ELF-1 (cell line): Measurements from ENCODE around the gene TCAP.
A peak's percentile ranks its signal among the peaks of the same experiment; 100 is the strongest.

Experiments
- DNase-seq: peaks from one replicate; pipeline ENCODE4 v3.0.0-alpha.2; 2016; ENCODE audit warnings: low read depth, low spot score

TCAP gene

DNA sequence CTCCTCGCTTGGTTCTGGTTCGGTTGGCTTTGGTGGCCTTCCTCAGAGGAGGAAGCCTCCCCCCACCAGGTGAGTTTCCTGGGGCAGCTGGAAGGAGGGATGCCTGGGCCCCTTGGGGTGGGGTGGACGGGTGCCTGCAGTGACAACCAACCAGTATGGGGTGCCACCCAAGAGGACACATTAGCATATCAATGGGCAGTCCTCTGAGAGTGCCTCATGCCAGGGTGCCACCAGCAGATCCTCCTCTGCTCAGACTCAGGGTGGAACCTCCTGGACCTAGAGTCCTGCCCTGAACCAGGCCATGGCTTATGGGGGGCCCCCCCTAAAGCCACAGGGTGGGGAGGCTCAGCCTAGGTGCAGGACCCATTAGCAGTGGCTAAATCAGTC lies 35.7 kb upstream of the TCAP start:
- DNase-seq: no peak

DNA sequence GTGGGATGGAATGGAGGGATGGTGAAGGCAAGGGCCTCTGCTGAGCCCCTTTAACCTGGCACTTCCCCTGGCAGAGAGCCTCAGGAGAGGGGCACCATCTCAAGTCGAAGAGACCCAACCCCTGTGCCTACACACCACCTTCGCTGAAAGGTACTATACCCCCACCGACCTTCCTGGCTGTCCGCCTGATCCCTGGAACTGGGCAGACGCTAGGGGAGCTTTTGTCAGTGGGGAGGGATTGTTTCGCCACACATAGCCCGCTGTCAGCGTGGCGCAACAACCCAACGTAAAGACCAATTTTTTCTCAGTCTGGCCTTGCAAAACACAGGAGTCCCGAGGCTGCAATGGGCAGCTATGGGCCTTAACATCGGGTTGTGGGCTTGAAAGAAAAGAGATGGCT lies 35.3 kb upstream of the TCAP start:
- DNase-seq: no peak

DNA sequence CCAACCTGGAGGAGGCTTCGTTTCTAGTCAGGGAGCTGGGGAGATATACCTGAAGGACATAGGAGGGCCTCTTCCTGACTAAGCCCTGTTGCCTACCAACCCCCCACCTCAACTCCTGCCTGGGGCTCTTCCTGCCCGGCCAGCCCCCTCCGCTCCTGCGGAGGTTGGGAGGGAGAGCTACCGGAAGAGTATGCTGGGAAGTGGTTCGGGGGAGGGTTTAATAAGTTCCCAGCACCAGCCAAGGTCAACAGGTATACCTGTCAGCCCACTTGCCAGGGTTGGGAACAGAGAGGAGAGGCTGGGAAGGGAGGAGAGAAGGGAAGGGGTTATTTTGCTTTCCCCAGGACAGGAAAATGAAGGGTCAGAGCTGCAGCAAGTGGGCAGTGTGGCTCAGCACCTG lies 33.7 kb upstream of the TCAP start:
- peak; percentile 80 for DNase-seq

DNA sequence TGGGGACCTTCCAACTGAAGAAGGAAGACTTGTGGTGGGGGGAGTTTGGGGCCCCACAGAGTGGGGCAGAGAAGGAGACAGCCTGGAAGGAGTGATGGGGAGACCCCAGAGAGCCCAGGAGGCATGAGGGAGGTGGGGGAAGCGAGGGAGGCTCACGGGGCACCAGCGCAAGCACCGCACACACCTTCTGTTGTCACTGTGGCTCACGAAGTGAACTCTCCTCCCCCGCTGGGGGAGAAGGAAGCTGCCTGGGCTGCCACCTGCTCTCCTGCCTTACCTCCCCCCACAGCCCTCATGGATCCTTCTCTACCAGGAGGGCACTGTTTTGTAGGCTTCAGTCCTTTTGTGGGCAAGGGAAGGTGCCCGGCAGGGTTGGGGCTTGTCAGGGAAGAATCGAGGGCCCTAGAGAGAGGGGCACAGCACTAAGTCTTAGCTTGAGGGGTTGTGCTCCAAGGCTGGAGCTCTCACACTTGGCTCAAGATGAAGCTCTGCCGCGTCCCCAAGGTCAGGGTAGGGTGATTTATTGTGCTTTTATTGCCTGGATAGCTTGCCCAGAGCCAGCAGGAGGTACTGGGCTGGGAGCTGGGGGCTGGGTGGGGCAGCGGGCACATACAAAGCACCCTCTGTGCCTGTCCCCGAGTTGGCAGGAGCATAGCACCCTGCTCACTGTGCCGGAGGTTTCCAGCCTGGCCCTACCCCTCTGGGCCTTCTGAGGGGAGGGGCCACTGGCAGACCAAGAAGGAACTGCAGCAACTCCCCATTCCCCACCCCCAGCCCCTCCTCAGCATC lies 32.8 kb upstream of the TCAP start:
- no peak for DNase-seq

DNA sequence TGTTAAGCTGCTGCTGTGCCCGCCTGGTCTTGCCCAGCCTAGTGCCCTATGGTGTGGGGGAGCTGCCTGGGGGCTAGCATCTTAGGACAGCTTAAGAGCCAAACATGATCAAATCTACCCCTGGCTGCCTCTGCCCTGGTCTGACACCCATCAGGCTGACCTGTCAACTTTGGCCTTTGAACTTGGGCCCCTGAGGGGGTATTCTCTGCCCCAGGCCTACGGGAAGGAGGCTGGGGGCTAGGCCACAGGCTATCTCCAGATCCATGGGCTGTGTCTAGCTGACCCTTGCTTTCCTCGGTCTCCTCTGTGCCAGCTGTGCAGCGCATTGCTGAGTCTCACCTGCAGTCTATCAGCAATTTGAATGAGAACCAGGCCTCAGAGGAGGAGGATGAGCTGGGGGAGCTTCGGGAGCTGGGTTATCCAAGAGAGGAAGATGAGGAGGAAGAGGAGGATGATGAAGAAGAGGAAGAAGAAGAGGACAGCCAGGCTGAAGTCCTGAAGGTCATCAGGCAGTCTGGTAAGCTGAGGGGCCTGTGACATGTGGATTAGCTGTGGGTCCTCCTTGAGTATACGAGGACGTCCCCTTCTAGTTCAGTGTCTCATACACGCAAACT lies 31.5 kb upstream of the TCAP start:
- DNase-seq: no peak

DNA sequence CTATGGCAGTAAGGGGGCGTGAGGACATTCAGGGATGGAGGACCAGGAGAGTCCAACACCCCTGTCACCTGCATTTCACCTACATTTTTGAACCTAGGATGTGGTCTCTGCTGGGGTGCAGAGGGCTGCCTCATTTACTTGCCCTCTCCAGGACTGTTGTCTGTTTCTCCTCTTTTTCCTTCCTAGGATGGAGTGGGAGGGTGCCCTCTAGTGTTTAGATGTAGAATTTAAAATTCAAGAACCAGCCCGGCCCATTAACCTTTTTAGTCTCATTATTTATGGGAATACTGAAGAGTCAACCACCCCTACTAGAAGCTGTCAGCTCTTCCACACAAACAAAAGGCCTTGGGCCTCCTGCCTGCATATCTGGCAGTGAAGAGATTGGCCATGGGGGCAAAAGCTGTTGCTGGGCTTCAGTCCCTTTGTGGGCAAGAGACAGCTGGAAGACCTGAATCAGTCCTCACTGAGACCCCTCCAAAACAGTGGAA lies 30.7 kb upstream of the TCAP start:
- DNase-seq: peak; percentile 57

DNA sequence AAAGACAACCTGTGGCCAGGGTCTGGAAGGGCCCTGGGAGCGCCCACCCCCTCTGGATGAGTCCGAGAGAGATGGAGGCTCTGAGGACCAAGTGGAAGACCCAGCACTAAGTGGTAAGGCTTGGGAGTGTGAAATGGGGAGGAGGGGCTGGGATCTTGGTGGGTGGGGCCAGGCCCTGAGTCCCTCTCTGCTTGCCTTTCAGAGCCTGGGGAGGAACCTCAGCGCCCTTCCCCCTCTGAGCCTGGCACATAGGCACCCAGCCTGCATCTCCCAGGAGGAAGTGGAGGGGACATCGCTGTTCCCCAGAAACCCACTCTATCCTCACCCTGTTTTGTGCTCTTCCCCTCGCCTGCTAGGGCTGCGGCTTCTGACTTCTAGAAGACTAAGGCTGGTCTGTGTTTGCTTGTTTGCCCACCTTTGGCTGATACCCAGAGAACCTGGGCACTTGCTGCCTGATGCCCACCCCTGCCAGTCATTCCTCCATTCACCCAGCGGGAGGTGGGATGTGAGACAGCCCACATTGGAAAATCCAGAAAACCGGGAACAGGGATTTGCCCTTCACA lies 29.5 kb upstream of the TCAP start:
- no peak for DNase-seq

DNA sequence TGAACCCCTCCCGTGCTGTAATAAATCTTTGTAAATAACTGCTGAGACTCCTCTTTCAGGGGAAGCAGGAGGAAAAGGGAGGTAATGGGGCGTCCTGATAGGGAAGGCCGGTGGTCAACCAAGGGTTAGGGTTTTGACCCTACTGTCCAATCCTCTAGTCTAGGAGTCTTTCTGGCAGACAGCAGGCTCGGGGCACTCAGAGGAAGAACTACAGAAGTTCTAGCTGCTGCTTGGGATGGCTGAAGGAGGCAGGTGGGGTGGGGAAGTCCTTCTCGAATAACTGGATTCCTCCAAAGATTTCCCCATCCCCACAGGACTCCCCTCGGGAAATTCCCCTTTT lies 28.6 kb upstream of the TCAP start:
- no peak for DNase-seq

DNA sequence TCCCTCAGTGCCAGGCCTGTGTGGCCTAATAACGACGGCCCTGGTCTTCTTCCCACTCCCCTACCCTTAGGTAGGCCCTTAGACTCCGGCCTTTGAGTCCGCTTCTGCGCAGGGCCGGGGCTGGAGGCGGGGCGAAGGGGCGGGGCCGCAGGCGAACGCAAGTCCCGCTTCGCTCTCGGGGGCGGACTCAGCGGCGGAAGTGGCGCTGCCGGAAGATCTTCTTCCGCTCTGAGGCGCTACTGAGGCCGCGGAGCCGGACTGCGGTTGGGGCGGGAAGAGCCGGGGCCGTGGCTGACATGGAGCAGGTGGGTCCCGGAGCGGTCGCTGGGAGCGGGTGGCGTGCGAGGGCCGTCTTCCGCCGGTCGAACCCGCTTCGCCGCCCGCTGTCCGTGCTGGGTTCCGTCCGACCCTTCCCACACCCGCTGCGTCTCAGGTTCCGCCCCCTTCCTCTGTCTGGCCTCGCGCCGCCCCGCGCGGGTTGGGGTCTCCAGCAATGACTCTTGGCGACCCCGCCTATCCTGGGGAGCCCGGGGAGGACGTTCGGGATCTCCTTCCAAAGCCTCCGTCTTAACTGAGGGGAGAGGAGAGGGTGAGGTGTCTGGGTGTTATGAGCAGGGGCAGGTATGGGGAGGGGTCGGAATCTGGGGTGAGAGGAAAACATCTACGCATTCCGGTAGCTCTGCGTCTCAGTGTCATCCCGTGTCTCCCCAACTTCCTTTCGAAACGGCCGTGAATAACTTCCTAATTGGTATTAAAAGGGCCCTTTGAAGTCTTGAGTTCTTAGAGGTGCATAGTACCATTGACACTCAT lies 28.0 kb upstream of the TCAP start, which contains the start of gene STARD3:
Gene STARD3 (plus strand): TSS at position 218 of the 810 bp plus-strand sequence. CDS start 16,388 bp downstream, outside the sequence.
- peak; percentile 86 for DNase-seq

DNA sequence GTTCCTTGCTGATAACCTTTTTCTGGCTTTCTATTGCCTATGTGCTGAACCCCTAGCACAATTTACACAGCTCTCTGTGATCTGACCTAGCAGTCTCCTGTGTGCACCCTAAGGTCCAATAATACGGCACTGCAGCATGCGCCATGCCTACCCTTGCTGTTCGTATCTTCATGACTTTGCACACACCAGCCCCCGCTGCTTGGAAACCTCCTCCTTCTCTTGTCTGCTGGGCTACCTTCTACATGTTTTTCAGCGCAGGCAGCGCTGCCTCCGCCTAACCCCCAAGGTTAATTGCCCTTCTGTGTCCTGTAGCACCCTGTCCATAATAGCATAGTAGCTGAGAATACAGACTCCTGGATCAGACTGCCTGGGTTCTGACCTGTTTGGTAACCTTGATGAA lies 26.8 kb upstream of the TCAP start:
- DNase-seq: no peak

DNA sequence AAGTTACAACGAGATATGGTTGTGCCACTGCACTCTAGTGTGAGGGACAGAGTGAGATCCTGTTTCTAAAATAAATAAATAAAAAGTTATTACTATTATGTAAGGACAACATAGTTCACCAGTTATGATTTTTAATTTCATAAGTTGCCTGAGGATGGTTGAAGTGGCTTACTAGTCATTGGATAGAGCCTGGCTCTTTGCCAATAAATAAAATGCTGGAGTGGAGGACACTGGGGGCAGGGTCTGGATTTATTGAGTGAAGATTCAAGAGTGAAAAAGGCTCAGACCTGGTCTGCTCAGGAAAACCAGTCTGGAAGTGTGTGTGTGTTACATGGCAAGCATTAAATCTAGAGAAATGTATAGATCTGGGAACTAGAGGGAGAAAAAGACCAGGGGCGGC lies 26.1 kb upstream of the TCAP start:
- DNase-seq: no peak

DNA sequence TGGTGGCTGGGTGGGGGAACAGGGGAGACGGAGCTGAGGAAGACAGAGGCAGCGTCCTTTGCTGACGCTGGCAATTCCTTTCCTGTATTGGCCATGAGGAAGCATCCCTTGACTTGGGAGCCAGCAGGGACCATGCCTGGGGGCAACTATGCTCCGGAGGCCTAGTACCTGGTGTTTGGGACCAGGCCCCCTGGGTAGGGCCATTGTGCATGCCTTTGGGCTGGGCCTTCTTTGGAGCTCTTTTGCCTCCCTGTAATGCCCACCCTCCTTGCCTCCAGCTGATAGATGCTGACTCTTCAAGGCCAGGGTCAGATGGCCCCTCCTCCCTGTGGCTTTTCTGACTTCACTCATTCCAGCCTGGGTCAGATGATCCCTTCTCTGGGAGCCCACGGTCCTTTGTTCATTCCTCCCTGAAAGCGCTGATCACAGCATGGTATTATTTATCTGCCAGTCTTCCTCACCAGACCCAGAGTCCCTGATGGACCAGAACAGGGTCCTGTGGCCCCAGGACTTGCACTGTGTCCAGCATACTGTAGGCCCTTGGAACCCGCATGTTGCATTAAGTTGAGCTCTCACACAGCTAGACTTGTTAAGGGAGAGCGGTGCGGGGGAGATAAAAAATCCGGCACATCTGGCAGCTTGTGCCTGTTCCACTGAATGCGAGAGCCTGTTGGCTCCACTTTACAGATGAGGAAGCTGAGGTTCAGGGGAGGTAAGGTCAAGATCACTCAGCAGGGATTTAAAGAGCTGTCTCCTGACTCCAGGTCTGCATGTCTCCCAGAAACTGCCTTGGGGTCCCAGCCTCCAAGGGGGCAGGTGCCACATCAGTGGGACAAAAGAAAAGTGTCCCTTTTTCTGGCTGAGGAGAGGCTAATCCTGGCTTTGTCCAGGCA lies 25.3 kb upstream of the TCAP start:
- DNase-seq: peak; percentile 74

DNA sequence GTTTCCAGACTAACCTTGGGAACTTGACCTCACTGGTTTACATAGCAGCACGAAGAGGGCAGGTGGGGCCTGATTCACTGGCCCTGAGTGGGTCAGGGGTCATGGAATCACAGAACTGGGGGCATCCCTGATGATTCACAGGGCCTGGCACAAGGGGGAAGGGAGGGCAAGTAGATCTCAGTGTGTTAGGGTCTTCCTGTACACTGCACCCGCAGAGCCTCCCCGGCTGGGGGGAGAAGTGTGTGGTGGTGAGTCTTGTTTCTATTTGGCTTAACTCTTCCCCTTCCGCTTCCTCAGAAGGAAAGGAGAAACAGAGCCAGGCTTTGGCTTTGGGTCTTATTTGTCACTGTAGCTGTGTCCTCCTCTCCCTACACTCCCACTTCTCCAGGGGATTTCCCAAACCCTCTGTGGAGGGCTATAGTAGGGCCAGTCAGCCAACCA lies 24.5 kb upstream of the TCAP start:
- no peak for DNase-seq

DNA sequence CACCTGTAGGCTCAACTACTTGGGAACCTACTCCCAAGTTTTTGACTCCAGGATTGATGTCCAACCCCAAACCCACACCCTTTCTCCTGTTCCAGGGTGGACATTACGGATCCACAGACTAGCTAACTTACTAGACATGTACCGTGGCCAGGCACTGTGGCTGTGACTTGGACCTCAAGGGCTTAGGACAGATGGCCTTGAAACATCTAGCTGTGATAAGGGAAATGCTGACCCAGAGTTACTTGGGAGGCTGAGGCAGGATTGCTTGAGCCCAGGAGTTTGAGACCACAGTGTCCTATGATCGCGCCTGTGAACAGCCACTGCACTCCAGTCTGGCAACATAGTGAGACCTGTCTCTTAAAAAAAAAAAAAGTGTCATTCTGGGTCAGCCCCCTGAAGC lies 24.1 kb upstream of the TCAP start:
- no peak for DNase-seq

DNA sequence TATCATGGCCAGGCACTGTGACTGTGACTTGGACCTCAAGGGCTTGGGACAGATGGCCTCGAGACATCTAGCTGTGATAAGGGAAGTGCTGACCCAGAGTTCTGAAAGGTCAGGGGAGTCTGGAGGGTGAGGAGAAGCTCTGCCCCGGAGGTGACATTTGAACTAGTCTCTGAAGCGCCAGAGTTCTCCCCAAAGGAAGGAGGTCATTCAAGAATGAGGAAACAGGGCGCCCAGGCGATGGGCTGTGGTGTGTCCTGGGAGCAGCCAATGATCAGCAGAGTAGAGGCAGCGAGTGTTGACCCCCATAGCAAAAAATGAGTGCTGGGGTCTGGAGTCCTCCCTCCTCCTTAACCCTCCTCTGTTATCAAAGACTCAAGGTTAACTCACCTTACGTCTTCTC lies 23.3 kb upstream of the TCAP start:
- no peak for DNase-seq

DNA sequence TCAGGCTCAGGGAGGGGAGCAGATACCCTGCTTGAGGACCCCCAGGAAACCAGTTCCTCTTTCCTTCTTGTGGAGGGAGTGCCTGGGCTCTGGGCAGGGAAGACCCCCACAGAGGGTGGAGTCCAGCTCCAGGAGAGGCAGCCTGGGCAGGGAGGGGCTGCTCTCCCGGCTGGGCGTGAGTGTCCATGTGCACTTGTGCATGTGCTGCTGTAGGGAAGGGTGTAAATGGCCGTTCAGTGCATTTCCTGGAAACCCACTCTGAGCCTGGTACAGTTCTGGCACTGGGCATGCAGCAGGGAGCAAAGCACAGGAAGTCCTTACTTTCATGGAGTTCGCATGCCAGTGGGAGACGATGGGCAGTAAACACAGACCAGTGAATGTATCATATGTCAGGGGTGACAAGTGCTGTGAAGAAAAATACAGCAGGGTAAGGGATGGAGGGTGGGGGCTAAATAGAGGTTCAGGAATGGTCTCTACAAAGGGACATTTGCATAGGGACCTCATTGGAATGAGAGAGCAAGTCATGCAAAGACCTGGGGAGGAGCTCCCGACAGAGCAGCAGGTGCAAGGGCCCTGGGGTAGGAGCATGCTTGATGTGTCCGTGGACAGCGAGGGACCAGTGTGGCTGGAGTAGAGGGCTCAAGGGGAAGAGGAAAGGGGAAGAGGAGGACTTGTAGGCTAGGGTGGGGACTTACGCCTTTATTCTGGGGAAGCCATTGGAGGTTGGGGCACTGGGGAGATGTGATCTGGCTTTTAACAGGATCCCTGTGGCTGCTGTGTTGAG lies 22.7 kb upstream of the TCAP start:
- no peak for DNase-seq

DNA sequence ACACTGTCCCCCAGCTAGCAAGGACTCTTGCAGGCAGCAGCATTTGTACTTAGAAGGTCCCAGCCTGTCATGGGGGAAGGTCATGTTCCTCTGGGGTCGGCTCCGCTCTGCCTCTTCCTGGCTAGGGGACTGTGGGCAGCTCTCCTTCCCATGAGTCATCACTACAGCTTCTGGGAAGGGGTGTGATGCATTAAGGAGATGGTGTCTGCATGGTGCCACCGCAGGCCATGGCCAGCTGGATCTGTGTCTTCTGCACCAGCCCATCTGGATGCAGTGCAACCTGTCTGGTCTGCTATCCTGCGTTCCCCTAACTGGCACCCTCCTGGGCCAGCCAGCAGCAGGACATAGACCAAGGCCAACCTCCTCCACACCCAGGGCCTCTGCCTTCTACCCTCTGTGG lies 21.9 kb upstream of the TCAP start:
- no peak for DNase-seq

DNA sequence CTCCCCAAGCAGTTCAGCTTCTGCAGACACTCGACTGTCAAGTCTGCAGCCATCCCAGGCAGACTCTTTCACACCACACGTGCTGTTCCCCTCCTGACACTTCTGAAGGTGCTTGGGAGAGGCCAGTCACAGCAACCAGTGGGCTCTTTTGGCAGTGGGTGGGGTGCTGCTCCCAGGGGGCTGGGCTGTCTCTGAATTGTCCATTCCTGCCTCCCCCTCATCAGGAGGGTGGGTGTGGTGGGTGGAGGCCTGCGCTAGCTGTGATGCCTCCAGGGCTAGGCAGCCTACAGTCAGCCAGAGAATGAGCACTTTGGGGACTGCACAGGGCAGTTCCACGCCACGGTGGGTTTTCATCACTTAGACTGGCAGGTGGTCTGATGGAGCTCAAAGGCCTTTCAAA lies 17.9 kb upstream of the TCAP start:
- no peak for DNase-seq

DNA sequence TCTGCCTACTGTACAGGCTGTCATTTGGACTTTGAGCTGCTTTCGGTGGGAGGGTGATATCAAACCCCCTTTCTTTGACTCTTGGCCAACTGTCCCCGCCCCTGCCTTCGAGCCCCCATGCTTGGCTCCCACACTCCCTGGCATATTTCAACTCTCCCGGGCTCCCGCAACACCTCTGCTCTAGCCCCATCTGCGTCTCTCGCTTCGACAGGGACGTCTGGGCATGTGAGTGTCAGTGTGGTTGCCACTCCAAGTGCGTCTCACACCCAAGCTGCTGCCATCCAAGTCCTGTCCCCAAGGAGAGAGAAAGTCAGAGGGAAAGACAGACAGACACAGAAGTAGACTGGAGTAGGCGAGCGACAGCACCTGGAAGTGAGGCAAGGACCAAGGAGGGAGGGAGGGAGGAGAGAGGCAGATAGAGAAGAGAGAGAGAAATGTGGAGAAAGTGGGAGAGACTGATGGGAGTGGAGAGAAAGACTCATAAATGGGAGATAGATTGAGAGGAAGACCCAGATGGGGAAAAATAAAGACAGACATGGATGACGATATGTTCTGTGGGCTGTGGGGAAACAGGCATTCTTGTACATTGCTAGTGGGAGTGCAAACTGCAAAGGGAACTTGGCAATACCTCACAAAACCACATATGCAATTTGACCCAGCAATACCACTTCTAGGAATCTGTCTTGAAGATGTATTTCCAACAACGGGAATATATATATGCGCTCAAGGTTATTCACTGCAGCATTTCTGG lies 16.4 kb upstream of the TCAP start:
- no peak for DNase-seq

DNA sequence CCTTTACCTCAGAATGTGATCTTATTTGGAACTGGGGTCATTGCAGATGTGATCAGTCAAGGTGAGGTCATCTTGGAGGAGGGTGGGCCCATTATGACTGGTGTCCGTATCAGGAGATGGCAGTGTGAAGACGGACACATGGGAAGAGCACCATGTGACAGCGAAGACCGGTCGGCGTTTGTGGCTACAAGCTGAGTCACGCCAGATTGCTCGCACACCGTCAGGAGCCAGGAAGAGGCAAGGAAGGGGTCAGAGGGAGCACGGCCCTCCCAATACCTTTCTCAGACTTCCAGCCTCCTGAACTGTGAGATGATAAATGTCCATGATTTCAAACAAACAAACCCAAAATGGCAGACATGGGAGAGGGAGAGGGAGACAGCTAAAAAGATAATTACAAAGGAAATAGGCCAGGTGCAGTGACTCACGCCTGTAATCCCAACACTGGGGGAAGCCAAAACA lies 15.0 kb upstream of the TCAP start:
- no peak for DNase-seq
